H1 (cell line): Measurements from ENCODE around the gene HINT3. TPM values are rescaled to one million over a fixed set of nuclear protein-coding genes. Genes with fewer than 3 reads are reported as not detected.

Experiments
- EZH2 ChIP-seq: fragments of 200-600 bp; sonication (generic); IDR thresholded peaks from 2 replicates; pipeline ENCODE4 v1.7.1; 2012; ENCODE audit warnings: low read depth, mild to moderate bottlenecking, moderate library complexity, low read length, inconsistent platforms; ENCODE audit not compliant: severe bottlenecking
- SIX5 ChIP-seq: IDR thresholded peaks from 2 replicates; pipeline ENCODE4 v1.6.1; 2011; ENCODE audit warnings: mild to moderate bottlenecking, low read depth, low read length
- polyA plus RNA-seq, 7 experiments: library from polyadenylated mRNA; depleted of rRNA in 3 of 7; stranded (reverse) in 5 of 7; unstranded in 2 of 7; fragments of >200 nt in 5 of 7; fragments of 200-250 nt in 2 of 7; gene quantifications; 1 replicate in 5 of 7; 2 replicates in 1 of 7; 4 replicates in 1 of 7; pipeline versions ENCODE4 v1.2.1 to v1.2.3, GENCODE V29; 2011 to 2013; ENCODE audit warnings: missing spikeins in 2 of 7, mixed read lengths in 2 of 7
- total RNA-seq: library from RNA; stranded (reverse); fragmentation: NEBNext Ultra II Directional; extraction: Animal tissue kit (Norgen Biotek cat#: 25700); gene quantifications from 2 replicates; pipeline ENCODE4 v1.2.1, GENCODE V29; 2021

The HINT3 gene
- total and polyA plus RNA-seq, 2 of the 8 experiments (the other 6 are each of a cell fraction or from before 2014, with no cell fraction given) = 1.2 to 7.8 TPM

DNA sequence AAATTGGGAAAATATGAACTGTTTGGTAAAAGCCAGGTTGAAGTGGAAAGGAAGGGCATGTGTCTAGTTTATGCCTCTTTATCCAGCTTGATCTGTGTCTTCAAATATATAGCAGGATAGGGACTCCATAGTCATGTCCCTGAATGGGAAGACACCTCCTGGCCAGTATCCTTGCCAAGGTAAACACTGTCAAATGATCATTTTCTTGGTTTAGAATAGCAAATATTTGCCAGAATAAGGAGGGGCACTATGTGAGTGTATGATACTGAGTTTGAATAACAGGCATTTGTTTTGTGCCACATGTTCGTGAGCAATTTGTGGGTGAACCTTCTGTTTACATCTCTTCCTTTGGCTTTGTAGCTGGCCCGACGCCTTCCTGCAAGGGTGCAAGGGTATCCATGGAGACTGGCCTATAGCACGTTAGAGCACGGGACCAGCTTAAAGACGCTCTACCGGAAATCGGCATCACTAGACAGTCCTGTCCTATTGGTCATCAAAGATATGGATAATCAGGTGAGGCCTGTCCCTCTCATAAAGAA, 34.2 kb upstream of the HINT3 start (continued):
- TF ChIP-seq EZH2 = no peak
- no peak for TF ChIP-seq SIX5
